ENCODE results near the gene HJURP.
A peak's percentile ranks its signal among the peaks of the same experiment; 100 is the strongest.

HJURP gene

DNA sequence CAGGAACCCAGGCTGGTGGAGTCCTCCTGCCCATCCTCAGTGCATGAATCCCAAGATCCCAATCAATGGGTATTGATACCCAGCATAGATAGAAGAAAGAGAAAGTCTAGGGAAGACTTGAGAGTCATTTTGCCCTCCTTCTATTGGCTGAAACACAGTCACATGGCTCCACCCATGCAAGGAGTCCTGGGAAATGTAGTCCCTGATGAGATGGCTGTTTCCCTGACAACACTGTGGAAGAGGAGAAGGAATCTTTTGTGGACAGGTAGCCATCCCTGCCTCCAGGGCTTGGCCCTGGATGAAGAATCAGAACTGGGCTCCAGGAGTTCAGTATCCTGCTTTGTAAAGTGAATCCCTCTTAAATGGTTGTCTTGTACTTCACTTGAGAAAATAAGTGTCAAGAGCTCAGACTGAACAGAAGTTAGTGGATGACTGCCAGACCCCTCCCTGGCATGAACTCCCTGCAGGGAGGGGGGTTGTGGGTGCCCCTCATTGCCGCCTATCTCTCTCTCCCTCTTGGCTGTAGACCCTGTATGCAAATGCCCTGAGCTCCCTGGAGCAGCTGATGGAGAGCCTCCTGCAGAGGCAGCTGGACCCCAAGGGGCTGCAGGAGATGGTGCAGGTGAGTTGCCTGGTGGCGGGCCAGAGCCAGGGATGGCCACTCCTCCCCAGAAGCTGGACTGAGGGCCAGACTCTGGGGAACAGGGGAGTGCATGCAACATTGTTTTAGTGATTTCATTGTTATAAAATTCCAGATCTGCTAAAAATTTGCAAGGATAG is 40.1 kb downstream of the HJURP start:
- no peaks in the 10 kb centered on the region for H3K36me3 ChIP-seq
- no peak overlapping the region for H3K27ac ChIP-seq
- peak; percentile 12 to 45 for DNase-seq
- intact Hi-C loops (cut with DNase I; ENCODE audit: low total_unique reads) = no loop called here
- H3K9me3 ChIP-seq = peaks cover 0 to 4% (median 0%) of the 10 kb centered on the region in 3 donors
- no peak overlapping the region for H3K4me3 ChIP-seq
- H3K4me1 ChIP-seq = no peaks in the 10 kb centered on the region
- H3K27me3 ChIP-seq = peaks cover 0 to 3% of the 10 kb centered on the region in 2 donors
- TF ChIP-seq, protein P1, sequence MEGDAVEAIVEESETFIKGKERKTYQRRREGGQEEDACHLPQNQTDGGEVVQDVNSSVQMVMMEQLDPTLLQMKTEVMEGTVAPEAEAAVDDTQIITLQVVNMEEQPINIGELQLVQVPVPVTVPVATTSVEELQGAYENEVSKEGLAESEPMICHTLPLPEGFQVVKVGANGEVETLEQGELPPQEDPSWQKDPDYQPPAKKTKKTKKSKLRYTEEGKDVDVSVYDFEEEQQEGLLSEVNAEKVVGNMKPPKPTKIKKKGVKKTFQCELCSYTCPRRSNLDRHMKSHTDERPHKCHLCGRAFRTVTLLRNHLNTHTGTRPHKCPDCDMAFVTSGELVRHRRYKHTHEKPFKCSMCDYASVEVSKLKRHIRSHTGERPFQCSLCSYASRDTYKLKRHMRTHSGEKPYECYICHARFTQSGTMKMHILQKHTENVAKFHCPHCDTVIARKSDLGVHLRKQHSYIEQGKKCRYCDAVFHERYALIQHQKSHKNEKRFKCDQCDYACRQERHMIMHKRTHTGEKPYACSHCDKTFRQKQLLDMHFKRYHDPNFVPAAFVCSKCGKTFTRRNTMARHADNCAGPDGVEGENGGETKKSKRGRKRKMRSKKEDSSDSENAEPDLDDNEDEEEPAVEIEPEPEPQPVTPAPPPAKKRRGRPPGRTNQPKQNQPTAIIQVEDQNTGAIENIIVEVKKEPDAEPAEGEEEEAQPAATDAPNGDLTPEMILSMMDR (IDR thresholded peaks at IDR 0.05) = no peak

- Histone ChIP-seq H3K36me3 (no peaks in the 10 kb centered on the region), H3K4me3 (no peak overlapping the region), H3K27ac (no peak overlapping the region), H3K4me1 (no peaks in the 10 kb centered on the region), H3K9me3 (peaks cover 0 to 4% (median 0%) of the 10 kb centered on the region in 3 donors), H3K27me3 (peaks cover 0 to 5% of the 10 kb centered on the region in 2 donors)
- TF ChIP-seq, protein P1 (IDR thresholded peaks at IDR 0.05) = no peak
- peak; percentile 10 to 38 for DNase-seq
- intact Hi-C loops (cut with DNase I; ENCODE audit: low total_unique reads) = no loop called here
Measured at GRCh38 chr2:233813236-233814055, 40.9 kb downstream of the HJURP start.

DNA sequence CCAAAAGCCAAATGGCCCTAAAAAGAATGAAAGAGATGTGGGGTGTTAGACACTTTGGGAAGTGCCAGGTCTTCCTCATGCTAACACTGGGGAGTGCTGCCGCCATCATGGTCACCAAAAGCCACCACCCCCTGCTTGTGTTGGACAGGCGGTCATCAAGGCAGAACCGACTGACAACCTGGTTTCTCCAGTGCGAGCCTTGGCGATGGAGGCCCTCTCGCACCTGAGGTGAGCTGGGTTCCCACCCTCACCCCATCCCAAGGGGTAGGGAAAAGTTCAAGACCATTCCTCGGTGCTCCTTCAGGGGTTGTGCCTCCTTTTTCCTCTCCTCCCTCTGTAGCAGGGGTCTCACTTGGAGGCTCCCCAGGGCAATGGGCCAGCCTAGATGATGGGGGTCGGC is 42.6 kb downstream of the HJURP start:
- Histone ChIP-seq H3K4me1 (no peaks in the 10 kb centered on the region), H3K27ac (no peak overlapping the region), H3K36me3 (no peaks in the 10 kb centered on the region), H3K9me3 (peaks cover 0 to 4% (median 0%) of the 10 kb centered on the region in 3 donors), H3K27me3 (peaks cover 0 to 9% of the 10 kb centered on the region in 2 donors), H3K4me3 (no peak overlapping the region)
- TF ChIP-seq, protein P1 (IDR thresholded peaks at IDR 0.05) = no peak
- DNase-seq = peak in 1 of 2 donors; percentile 7
- intact Hi-C loops (cut with DNase I; ENCODE audit: low total_unique reads) = no loop called here

- peaks cover 0 to 9% of the 10 kb centered on the region in 2 donors for H3K27me3 ChIP-seq
- no peaks in the 10 kb centered on the region for H3K36me3 ChIP-seq
- peak in 1 of 2 donors; percentile 29 for DNase-seq
- intact Hi-C loops (cut with DNase I; ENCODE audit: low total_unique reads) = no loop called here
- TF ChIP-seq, protein P1 (IDR thresholded peaks at IDR 0.05) = no peak
- no peak overlapping the region for H3K27ac ChIP-seq
- no peaks in the 10 kb centered on the region for H3K9me3 ChIP-seq
- no peak overlapping the region for H3K4me3 ChIP-seq
- no peaks in the 10 kb centered on the region for H3K4me1 ChIP-seq
Measured at GRCh38 chr2:233811087-233811486, 43.2 kb downstream of the HJURP start.

DNA sequence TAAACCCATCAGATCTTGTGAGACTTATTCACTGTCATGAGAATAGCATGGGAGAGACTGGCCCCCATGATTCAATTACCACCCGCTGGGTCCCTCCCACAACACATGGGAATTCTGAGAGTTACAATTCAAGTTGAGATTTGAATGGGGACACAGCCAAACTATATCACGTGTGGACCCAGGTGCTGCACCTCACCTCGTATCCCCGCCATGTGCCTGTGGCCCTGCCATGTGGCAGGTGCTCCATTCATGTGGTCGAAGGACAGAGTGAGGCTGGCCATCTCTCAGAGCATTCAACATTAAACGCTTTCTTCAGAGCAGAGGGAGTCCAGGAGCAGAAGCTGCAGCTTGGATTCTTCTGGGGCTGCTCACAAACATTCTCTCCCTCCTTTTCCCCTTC is 44.0 kb downstream of the HJURP start:
- H3K36me3 ChIP-seq = no peaks in the 10 kb centered on the region
- TF ChIP-seq, protein P1 (IDR thresholded peaks at IDR 0.05) = no peak
- DNase-seq = peak; percentile 3 to 33
- H3K27ac ChIP-seq = no peak overlapping the region
- intact Hi-C loops (cut with DNase I; ENCODE audit: low total_unique reads) = no loop called here
- H3K27me3 ChIP-seq = peaks cover 0 to 9% of the 10 kb centered on the region in 2 donors
- H3K9me3 ChIP-seq = no peaks in the 10 kb centered on the region
- H3K4me3 ChIP-seq = no peak overlapping the region
- H3K4me1 ChIP-seq = no peaks in the 10 kb centered on the region
